Panc1 (cell line): ENCODE measurements around the gene NAA80.

Source experiments
- TF ChIP-seq, protein P1 (sequence below): fragments of 450-650 bp; IDR thresholded peaks from 2 replicates; pipeline ENCODE4 v1.5.1; 2017; ENCODE audit warnings: mild to moderate bottlenecking
- TF ChIP-seq, protein P2 (sequence below), 2 experiments: IDR thresholded peaks; 2 replicates each; pipeline ENCODE4 v1.6.1; 2011 to 2012; ENCODE audit warnings: low read depth in 2 of 2, control low read depth in 1 of 2, low read length in 1 of 2, mild to moderate bottlenecking in 1 of 2, moderate library complexity in 1 of 2; ENCODE audit not compliant: insufficient read depth in 1 of 2

DNA sequence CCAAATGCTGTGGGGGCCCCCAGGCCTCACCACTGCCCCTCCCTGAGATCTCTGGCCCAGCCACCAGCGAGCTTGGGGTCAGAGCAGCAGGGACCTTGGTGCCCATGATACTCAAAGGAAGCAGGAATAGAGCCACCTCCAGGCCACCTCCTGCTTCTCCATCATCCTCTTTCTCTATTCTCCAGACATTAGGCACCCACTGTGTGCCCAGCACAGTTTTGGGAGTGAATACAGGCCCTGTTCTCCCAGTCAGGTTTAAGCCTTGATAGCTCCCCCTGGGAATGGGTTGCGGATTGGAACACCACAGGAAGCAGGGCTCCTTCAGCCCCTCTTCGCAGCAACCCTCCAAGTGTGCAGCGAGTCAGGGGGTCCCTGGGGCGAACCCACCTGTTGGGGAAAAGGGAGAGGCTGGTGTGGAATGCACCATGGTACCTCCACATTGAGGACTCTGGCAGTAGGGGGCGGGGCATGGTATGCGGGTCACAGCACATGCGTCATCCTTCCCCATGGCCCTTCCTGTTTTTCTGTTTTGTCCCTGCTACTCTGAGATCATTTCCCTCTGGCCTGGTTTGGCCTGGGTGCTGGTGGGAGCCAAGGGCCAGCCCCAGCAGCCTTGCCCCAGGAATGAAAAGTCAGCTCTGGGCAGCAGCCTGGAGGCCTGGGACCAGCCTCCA, 44.5 kb downstream of the NAA80 start:
- TF ChIP-seq, protein P1, sequence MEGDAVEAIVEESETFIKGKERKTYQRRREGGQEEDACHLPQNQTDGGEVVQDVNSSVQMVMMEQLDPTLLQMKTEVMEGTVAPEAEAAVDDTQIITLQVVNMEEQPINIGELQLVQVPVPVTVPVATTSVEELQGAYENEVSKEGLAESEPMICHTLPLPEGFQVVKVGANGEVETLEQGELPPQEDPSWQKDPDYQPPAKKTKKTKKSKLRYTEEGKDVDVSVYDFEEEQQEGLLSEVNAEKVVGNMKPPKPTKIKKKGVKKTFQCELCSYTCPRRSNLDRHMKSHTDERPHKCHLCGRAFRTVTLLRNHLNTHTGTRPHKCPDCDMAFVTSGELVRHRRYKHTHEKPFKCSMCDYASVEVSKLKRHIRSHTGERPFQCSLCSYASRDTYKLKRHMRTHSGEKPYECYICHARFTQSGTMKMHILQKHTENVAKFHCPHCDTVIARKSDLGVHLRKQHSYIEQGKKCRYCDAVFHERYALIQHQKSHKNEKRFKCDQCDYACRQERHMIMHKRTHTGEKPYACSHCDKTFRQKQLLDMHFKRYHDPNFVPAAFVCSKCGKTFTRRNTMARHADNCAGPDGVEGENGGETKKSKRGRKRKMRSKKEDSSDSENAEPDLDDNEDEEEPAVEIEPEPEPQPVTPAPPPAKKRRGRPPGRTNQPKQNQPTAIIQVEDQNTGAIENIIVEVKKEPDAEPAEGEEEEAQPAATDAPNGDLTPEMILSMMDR, result no peak
- TF ChIP-seq, protein P2, sequence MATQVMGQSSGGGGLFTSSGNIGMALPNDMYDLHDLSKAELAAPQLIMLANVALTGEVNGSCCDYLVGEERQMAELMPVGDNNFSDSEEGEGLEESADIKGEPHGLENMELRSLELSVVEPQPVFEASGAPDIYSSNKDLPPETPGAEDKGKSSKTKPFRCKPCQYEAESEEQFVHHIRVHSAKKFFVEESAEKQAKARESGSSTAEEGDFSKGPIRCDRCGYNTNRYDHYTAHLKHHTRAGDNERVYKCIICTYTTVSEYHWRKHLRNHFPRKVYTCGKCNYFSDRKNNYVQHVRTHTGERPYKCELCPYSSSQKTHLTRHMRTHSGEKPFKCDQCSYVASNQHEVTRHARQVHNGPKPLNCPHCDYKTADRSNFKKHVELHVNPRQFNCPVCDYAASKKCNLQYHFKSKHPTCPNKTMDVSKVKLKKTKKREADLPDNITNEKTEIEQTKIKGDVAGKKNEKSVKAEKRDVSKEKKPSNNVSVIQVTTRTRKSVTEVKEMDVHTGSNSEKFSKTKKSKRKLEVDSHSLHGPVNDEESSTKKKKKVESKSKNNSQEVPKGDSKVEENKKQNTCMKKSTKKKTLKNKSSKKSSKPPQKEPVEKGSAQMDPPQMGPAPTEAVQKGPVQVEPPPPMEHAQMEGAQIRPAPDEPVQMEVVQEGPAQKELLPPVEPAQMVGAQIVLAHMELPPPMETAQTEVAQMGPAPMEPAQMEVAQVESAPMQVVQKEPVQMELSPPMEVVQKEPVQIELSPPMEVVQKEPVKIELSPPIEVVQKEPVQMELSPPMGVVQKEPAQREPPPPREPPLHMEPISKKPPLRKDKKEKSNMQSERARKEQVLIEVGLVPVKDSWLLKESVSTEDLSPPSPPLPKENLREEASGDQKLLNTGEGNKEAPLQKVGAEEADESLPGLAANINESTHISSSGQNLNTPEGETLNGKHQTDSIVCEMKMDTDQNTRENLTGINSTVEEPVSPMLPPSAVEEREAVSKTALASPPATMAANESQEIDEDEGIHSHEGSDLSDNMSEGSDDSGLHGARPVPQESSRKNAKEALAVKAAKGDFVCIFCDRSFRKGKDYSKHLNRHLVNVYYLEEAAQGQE (IDR thresholded peaks at IDR 0.05; ENCODE audit: insufficient read depth in 1 of 2, low read depth in 2 of 2, low read length in 1 of 2), result no peak
